Breast epithelium (tissue), 4 donors: ENCODE results near the gene WDTC1. TPM values are rescaled to one million over a fixed set of nuclear protein-coding genes. Genes with fewer than 3 reads are reported as not detected.
"Not testable (repeated sequence)": the region's sequence is repeated elsewhere in the genome, so short reads cannot be mapped to it uniquely, and the experiment has no call there.

Experiments used
- DNase-seq, 2 donors: peaks; one replicate each; pipeline ENCODE4 v3.0.0-alpha.2; 2019; ENCODE audit warnings: low spot score in 2 of 2
- H3K27ac ChIP-seq, 2 donors: fragments of 200-600 bp; sonication (generic) in 1 of 2; one replicate each; pipeline ENCODE4 v1.5.1; 2016 to 2019; ENCODE audit warnings: mild to moderate bottlenecking in 1 of 2
- H3K27me3 ChIP-seq, 2 donors: fragments of 200-600 bp; sonication (generic) in 1 of 2; one replicate each; pipeline versions ENCODE4 v1.5.1 to v1.6.0; 2017 to 2019; ENCODE audit warnings: control low read depth in 1 of 2, mild to moderate bottlenecking in 1 of 2
- H3K36me3 ChIP-seq: fragments of 200-600 bp; one replicate; pipeline ENCODE4 v1.5.1; 2019
- H3K4me1 ChIP-seq, 2 donors: fragments of 200-600 bp; sonication (generic); one replicate each; pipeline ENCODE4 v1.5.1; 2016 to 2019; ENCODE audit warnings: control low read depth in 1 of 2
- H3K4me3 ChIP-seq, 3 donors: fragments of 200-600 bp; sonication (generic); 1 replicate in 2 of 3; 2 replicates in 1 of 3; pipeline ENCODE4 v1.5.1; 2016 to 2019; ENCODE audit warnings: mild to moderate bottlenecking in 3 of 3, moderate library complexity in 2 of 3
- H3K9me3 ChIP-seq, 2 donors: fragments of 200-600 bp; sonication (generic) in 1 of 2; one replicate each; pipeline ENCODE4 v1.5.1; 2016 to 2019; ENCODE audit warnings: control low read depth in 1 of 2
- CTCF ChIP-seq, 3 donors: fragments of 450-650 bp; IDR thresholded peaks; one replicate each; pipeline ENCODE4 v1.5.1; 2016 to 2017; ENCODE audit warnings: antibody characterized with exemption in 3 of 3, mild to moderate bottlenecking in 3 of 3, moderate library complexity in 3 of 3
- POLR2A ChIP-seq: fragments of 450-650 bp; IDR thresholded peaks from one replicate; pipeline ENCODE4 v1.6.1; 2016; ENCODE audit warnings: antibody characterized with exemption, mild to moderate bottlenecking, moderate library complexity
- POLR2AphosphoS5 ChIP-seq, 3 donors: sonication (generic); formaldehyde crosslinking; IDR thresholded peaks; one replicate each; pipeline ENCODE4 v1.6.1; 2017; ENCODE audit warnings: antibody characterized with exemption in 3 of 3
- intact Hi-C: fragments of 100-400 bp; cut with DNase I; formaldehyde crosslinking; loops from one replicate; pipeline ENCODE4 v1.15.1; 2023; ENCODE audit warnings: low total_unique reads
- total RNA-seq, 3 donors: library from RNA; depleted of rRNA; stranded (reverse); fragments of >200 nt; gene quantifications; one replicate each; pipeline ENCODE4 v1.1.0, GENCODE V29; 2016

The WDTC1 gene
- total RNA-seq, 3 donors from 2014 or later: 31.5 to 34.2 (median 33.4) TPM

GRCh38 chr1:27269276-27269675 is 34.8 kb downstream of the WDTC1 start:
- intact Hi-C loops: no loop called here
- TF ChIP-seq POLR2AphosphoS5 (IDR thresholded peaks at IDR 0.05): no peak
- TF ChIP-seq CTCF (IDR thresholded peaks at IDR 0.05): no peak
- no peak for TF ChIP-seq POLR2A
- H3K4me1 ChIP-seq: no peaks in the 10 kb centered on the region
- no peak overlapping the region for H3K4me3 ChIP-seq
- H3K27me3 ChIP-seq: no peaks in the 10 kb centered on the region
- no peaks in the 10 kb centered on the region for H3K9me3 ChIP-seq
- no peak for DNase-seq
- no peak overlapping the region for H3K27ac ChIP-seq
- H3K36me3 ChIP-seq: no peaks in the 10 kb centered on the region

GRCh38 chr1:27274204-27274603 is 39.8 kb downstream of the WDTC1 start:
- no peak overlapping the region for H3K4me3 ChIP-seq
- intact Hi-C loops: no loop called here
- no peaks in the 10 kb centered on the region for H3K4me1 ChIP-seq
- no peaks in the 10 kb centered on the region for H3K36me3 ChIP-seq
- no peak overlapping the region for H3K27ac ChIP-seq
- no peaks in the 10 kb centered on the region for H3K27me3 ChIP-seq
- DNase-seq: no peak
- H3K9me3 ChIP-seq: no peaks in the 10 kb centered on the region
- TF ChIP-seq POLR2A (no peak), CTCF (IDR thresholded peaks at IDR 0.05) (no peak), POLR2AphosphoS5 (IDR thresholded peaks at IDR 0.05) (no peak)

- Histone ChIP-seq H3K4me3 (no peak overlapping the region), H3K36me3 (no peaks in the 10 kb centered on the region), H3K27me3 (no peaks in the 10 kb centered on the region), H3K4me1 (no peaks in the 10 kb centered on the region), H3K9me3 (no peaks in the 10 kb centered on the region), H3K27ac (no peak overlapping the region)
- TF ChIP-seq CTCF (IDR thresholded peaks at IDR 0.05): no peak
- TF ChIP-seq POLR2A: no peak
- TF ChIP-seq POLR2AphosphoS5 (IDR thresholded peaks at IDR 0.05): no peak
- no peak for DNase-seq
- intact Hi-C loops: no loop called here
These were observed 41.3 kb downstream of the WDTC1 start for GRCh38 chr1:27275696-27276095.

GRCh38 chr1:27284425-27285273 is 50.2 kb downstream of the WDTC1 start:
- Histone ChIP-seq H3K27ac (no peak overlapping the region), H3K9me3 (no peaks in the 10 kb centered on the region), H3K27me3 (no peaks in the 10 kb centered on the region), H3K36me3 (peaks cover 6% of the 10 kb centered on the region), H3K4me1 (no peaks in the 10 kb centered on the region), H3K4me3 (no peak overlapping the region)
- intact Hi-C loops: loop anchor here (2.0 to 5.0 kb wide), 2 partner anchors 54 to 182 kb away; no protein-coding TSS in a partner anchor
- TF ChIP-seq POLR2A (no peak), POLR2AphosphoS5 (IDR thresholded peaks at IDR 0.05) (no peak), CTCF (IDR thresholded peaks at IDR 0.05) (peak; percentile 57 to 71 (median 70))
- peak; percentile 79 to 86 for DNase-seq

- no peaks in the 10 kb centered on the region for H3K9me3 ChIP-seq
- intact Hi-C loops: loop anchor here (2.0 kb wide), 1 partner anchor 54 kb away; no protein-coding TSS in a partner anchor
- no peaks in the 10 kb centered on the region for H3K4me1 ChIP-seq
- peaks cover 6% of the 10 kb centered on the region for H3K36me3 ChIP-seq
- no peak overlapping the region for H3K27ac ChIP-seq
- H3K27me3 ChIP-seq: no peaks in the 10 kb centered on the region
- H3K4me3 ChIP-seq: no peak overlapping the region
- no peak for TF ChIP-seq CTCF (IDR thresholded peaks at IDR 0.05)
- TF ChIP-seq POLR2AphosphoS5 (IDR thresholded peaks at IDR 0.05): no peak
- no peak for TF ChIP-seq POLR2A
- no peak for DNase-seq
These were observed 50.8 kb downstream of the WDTC1 start for GRCh38 chr1:27285274-27285660.

GRCh38 chr1:27285821-27286220 is 51.4 kb downstream of the WDTC1 start:
- not testable (repeated sequence) for H3K27ac ChIP-seq, H3K36me3 ChIP-seq, H3K4me1 ChIP-seq, H3K27me3 ChIP-seq, DNase-seq, H3K4me3 ChIP-seq, H3K9me3 ChIP-seq
- intact Hi-C loops: loop anchor here (2.0 kb wide), 1 partner anchor 53 kb away; no protein-coding TSS in a partner anchor

- H3K36me3 ChIP-seq, H3K27ac ChIP-seq, H3K4me1 ChIP-seq, H3K27me3 ChIP-seq, H3K4me3 ChIP-seq, H3K9me3 ChIP-seq, intact Hi-C loops, DNase-seq: not testable (repeated sequence)
These were observed 54.7 kb downstream of the WDTC1 start for GRCh38 chr1:27289125-27289524.
